Panc1 (cell line): ENCODE measurements around the gene USP8. TPM values are rescaled to one million over a fixed set of nuclear protein-coding genes. Genes with fewer than 3 reads are reported as not detected.

Source experiments
- ATAC-seq: fragments of 200-7000 bp; cut with Tn5 transposase; 2 replicates; pipeline ENCODE4 v1.9.1; 2020; ENCODE audit warnings: mild to moderate bottlenecking, moderate library complexity
- BruUV-seq: library from RNA; stranded (reverse); fragments of 400-500 nt; replicated peaks from 2 replicates; lab custom pipeline; 2021; lab: Mats Ljungman, UMichigan
- CTCF ChIA-PET: fragments of 300-600 bp; sonication (Branson Sonifier 250); formaldehyde crosslinking; loops from one replicate; lab custom pipeline; 2022; ENCODE audit warnings: antibody characterized with exemption; lab: Charles Lee
- POLR2A ChIA-PET: fragments of 300-600 bp; sonication (Branson Sonifier 250); formaldehyde crosslinking; loops from one replicate; lab custom pipeline; 2022; ENCODE audit warnings: antibody characterized with exemption; lab: Charles Lee
- DNase-seq: peaks from one replicate; pipeline ENCODE4 v3.0.0-alpha.2; 2010; ENCODE audit warnings: low read depth, low spot score
- H3K27ac ChIP-seq: 2 replicates; pipeline ENCODE4 v1.5.1; 2011; ENCODE audit warnings: mild to moderate bottlenecking, low read length, inconsistent platforms
- H3K27me3 ChIP-seq: fragments of 200-500 bp; sonication (Bioruptor generic); 2 replicates; pipeline ENCODE4 v1.6.0; 2014; ENCODE audit warnings: low read length, inconsistent platforms; ENCODE audit not compliant: control insufficient read depth, insufficient read depth
- H3K36me3 ChIP-seq: fragments of 200-500 bp; sonication (Bioruptor generic); 2 replicates; pipeline ENCODE4 v1.5.1; 2014; ENCODE audit warnings: inconsistent platforms, mild to moderate bottlenecking, low read length, moderate library complexity; ENCODE audit not compliant: control insufficient read depth, insufficient read depth
- H3K4me1 ChIP-seq: 2 replicates; pipeline ENCODE4 v1.5.1; 2011; ENCODE audit warnings: inconsistent platforms, mild to moderate bottlenecking, low read length, moderate library complexity; ENCODE audit not compliant: control insufficient read depth, insufficient read depth
- H3K4me3 ChIP-seq, 2 experiments: 2 replicates each; pipeline ENCODE4 v1.5.1; 2011 to 2012; ENCODE audit warnings: low read depth in 2 of 2, low read length in 2 of 2, mild to moderate bottlenecking in 2 of 2, inconsistent platforms in 1 of 2, moderate library complexity in 1 of 2
- H3K9me3 ChIP-seq: fragments of 200-500 bp; sonication (Bioruptor generic); 2 replicates; pipeline ENCODE4 v1.5.1; 2014; ENCODE audit warnings: low read depth, mild to moderate bottlenecking, inconsistent platforms, low read length, moderate library complexity; ENCODE audit not compliant: control insufficient read depth, insufficient read depth
- CTCF ChIP-seq: fragments of 450-650 bp; IDR thresholded peaks from 2 replicates; pipeline ENCODE4 v1.5.1; 2017; ENCODE audit warnings: mild to moderate bottlenecking
- POLR2AphosphoS5 ChIP-seq: IDR thresholded peaks from 2 replicates; pipeline ENCODE4 v1.6.1; 2012; ENCODE audit warnings: mild to moderate bottlenecking, low read depth, low read length, moderate library complexity
- REST ChIP-seq, 2 experiments: IDR thresholded peaks; 2 replicates each; pipeline ENCODE4 v1.6.1; 2011 to 2012; ENCODE audit warnings: low read depth in 2 of 2, control low read depth in 1 of 2, low read length in 1 of 2, mild to moderate bottlenecking in 1 of 2, moderate library complexity in 1 of 2; ENCODE audit not compliant: insufficient read depth in 1 of 2
- SIN3A ChIP-seq: IDR thresholded peaks from 2 replicates; pipeline ENCODE4 v1.6.1; 2012; ENCODE audit warnings: low read depth, mild to moderate bottlenecking, low read length, moderate library complexity, borderline replicate concordance; ENCODE audit not compliant: insufficient read depth
- TCF7L2 ChIP-seq: IDR thresholded peaks from 2 replicates; pipeline ENCODE4 v1.6.1; 2011; ENCODE audit warnings: mild to moderate bottlenecking, low read depth, low read length, inconsistent platforms
- in situ Hi-C: cut with HindIII; loops from 2 replicates; pipeline ENCODE4 v1.10.0; 2016; ENCODE audit warnings: low sequenced_read_pairs, low pct_unique_long_range_greater_than_20kb
- intact Hi-C: fragments of 100-400 bp; cut with micrococcal nuclease; formaldehyde crosslinking; loops from one replicate; pipeline ENCODE4 v1.10.0; 2022; ENCODE audit not compliant: unreplicated experiment
- total RNA-seq: library from RNA; stranded (reverse); gene quantifications from one replicate; pipeline ENCODE4 v1.2.1, GENCODE V29; 2021; ENCODE audit not compliant: unreplicated experiment

Gene USP8
- total RNA-seq, 1 experiment from 2014 or later: 57.3 TPM

- Histone ChIP-seq H3K36me3 (no peaks in the 10 kb centered on the region), H3K27ac (no peak overlapping the region), H3K4me3 (no peak overlapping the region), H3K4me1 (no peaks in the 10 kb centered on the region), H3K9me3 (no peaks in the 10 kb centered on the region), H3K27me3 (peaks cover 4% of the 10 kb centered on the region)
- TF ChIP-seq CTCF (no peak), TCF7L2 (no peak)
- no TSS peak for BruUV-seq
- ATAC-seq (no peak), DNase-seq (no peak)
- ChIA-PET POLR2A (interaction anchor here (0.6 kb wide), 1 partner anchor 15 kb away, joined by 13 read pairs; no protein-coding TSS in a partner anchor), CTCF (no interaction called here)
- intact Hi-C loops (no loop called here), in situ Hi-C loops (no loop called here)
Measured at GRCh38 chr15:50544368-50544767, 120.2 kb downstream of the USP8 start.

- no TSS peak for BruUV-seq
- ChIA-PET CTCF (no interaction called here), POLR2A (no interaction called here)
- Histone ChIP-seq H3K36me3 (no peaks in the 10 kb centered on the region), H3K4me1 (no peaks in the 10 kb centered on the region), H3K9me3 (no peaks in the 10 kb centered on the region), H3K4me3 (no peak within 1 kb of the TSS), H3K27me3 (peaks cover 4% of the 10 kb centered on the region), H3K27ac (no peak within 1 kb of the TSS)
- TF ChIP-seq SIN3A (no peak), TCF7L2 (no peak), REST (IDR thresholded peaks at IDR 0.05; ENCODE audit: insufficient read depth in 1 of 2, low read depth in 2 of 2, low read length in 1 of 2) (no peak), CTCF (no peak), POLR2AphosphoS5 (no peak)
- intact Hi-C loops (no loop called here), in situ Hi-C loops (no loop called here)
- no peak for ATAC-seq
- no peak for DNase-seq
Measured at GRCh38 chr15:50546566-50546965, 122.4 kb downstream of the USP8 start, which contains the start of gene USP50. Gene USP50, minus strand, starts transcription at chr15:50546666. Its CDS starts 141 bp downstream, at chr15:50546525.
